HG02610 (cell line): ENCODE measurements around the gene RPS6KC1.
"Not testable (repeated sequence)": the region's sequence is repeated elsewhere in the genome, so short reads cannot be mapped to it uniquely, and the experiment has no call there.

Experiments used
- ATAC-seq: cut with Tn5 transposase; IDR thresholded peaks from one replicate; pipeline ENCODE4 v1.9.1; 2021; ENCODE audit warnings: mild to moderate bottlenecking, moderate library complexity; ENCODE audit not compliant: unreplicated experiment

RPS6KC1 gene

DNA sequence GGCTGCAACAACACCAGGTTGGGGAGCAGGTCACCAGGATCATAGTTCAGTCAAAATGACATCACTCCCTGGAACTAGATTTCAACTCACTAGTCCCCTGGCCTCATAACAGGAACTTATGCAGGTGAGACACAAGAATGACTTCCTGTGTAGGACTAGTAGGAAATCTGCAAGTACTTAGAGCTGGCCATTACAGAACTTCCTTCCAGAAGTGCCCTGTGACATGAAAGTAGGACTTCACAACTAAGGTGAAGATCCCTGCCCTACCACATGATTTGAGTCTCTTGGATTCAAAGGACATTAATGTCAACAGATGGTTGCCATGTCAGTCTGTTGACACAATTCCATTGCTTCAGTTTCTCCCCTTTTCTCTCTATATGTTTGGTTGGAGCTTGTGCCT is 223.1 kb downstream of the RPS6KC1 start:
- no peak for ATAC-seq

DNA sequence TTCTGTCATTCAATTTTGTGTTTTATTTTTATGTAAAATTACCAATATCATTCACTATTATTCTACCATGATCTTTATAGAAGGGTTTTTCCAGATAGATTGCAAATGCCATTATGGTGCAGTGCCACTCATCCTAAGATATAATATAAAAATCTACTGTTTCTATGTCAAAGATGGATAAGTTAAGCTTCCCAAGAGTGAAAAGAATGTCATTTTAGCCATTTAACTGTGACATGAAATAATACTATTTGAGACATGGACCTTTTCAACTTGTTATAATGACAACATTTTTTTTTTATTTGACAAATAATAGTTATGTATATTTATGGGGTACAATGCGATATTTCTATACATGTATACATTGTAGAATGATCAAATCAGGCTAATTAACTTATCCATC is 224.3 kb downstream of the RPS6KC1 start:
- ATAC-seq = no peak

DNA sequence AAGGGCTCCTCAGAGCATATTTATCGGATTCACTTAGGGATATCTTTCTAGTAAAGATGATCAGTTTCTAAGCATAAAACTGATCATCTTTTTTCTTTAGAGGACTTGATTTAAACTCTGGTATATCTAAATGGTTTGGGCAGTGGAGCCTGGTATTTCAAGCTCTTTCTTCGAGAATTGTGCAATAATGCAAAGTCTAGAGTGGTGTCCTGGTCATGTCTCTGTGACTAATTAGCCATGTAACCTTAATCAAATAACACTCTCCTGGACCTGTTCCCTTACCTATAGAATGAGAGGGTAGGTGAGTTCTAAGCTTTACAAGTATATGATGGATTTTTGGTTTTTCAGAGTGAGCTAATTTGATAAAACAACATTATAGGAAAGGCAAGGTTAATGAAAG is 225.2 kb downstream of the RPS6KC1 start:
- no peak for ATAC-seq

DNA sequence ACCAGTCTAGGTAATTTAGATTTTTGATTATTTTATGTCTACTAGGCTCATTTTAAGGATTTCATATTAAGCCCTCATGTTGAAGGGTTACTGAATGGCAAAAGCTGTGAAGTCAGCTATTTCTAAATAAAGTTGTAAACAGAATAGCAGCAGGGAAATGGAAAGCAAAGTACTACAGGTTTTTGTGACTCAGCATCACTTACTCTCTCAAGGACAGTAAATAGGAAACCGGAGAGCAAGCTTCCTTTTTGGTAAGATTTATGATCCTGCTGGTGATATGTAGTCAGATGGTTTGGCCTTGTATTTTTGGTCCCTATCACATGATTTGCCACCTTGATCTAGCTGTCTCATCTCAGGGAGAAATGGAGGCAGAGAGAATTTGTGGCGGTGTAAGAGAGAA is 226.0 kb downstream of the RPS6KC1 start:
- no peak for ATAC-seq

DNA sequence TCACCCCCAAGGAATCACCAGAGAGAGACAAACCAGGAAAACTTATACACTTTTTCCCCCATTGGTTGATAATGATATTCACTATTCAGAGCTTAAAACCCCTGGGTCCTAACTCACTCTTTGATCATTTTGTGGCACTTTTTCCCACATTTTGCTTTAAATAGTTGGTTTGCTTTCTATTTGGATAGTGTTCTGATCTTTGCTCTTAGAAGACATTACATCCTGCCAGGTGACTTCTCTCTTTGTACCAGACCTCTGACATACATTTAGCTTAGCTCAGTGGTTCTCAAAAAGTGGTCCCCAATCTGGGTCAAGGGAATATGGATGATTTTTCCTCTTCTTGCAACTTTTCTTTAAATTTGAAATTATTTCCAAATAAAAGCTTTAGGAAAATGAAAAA is 228.4 kb downstream of the RPS6KC1 start:
- no peak for ATAC-seq

DNA sequence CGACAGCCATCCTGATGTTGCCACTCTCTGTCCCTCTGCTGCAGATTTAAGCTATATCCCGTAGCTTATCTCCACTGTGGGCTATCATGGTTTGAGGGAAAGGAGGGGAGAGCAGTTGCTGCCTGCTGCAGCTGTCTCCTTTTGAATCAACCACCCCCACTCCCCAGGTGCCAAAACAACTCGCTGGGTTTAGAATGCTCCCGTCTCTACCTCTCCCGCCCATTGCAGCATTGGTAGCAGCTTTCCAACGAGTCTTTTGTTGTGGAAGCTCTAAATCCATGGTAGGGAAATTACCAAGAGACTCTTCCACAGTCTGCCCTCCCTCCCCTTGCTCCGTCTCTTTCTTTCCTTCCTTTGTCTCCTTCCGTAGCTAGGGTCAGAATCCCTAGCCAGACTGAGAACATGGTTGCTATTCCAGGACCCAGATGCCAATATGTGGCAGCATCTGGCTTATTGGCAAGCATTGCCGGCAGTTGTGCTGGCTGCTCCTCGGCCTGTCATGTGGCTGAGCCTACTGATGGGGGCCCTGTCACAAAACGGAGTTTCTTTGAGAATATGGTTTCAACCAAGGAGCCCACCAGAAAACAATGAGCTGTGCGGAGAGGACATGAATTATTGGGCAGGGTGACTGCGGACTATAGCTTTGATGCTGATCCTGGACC is 230.7 kb downstream of the RPS6KC1 start:
- ATAC-seq = no peak

DNA sequence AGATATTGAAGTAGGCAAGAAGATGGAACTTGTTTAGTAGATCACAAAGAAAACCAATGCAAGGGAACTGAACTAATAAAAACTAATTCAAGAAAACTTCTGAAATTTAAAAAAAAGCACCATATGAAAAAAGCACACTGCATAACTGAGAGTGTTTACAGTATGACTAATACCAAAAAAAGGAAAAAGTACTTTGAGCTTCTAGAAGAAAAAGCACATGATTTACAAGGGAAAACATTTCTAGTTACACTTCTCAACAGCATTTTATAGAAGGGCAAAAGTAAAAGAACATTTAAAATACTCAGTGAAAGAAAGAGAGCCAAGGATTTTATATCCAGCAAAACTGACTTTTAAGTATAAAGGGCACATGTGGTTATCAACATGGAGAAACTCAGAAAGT is 233.6 kb downstream of the RPS6KC1 start:
- no peak for ATAC-seq

DNA sequence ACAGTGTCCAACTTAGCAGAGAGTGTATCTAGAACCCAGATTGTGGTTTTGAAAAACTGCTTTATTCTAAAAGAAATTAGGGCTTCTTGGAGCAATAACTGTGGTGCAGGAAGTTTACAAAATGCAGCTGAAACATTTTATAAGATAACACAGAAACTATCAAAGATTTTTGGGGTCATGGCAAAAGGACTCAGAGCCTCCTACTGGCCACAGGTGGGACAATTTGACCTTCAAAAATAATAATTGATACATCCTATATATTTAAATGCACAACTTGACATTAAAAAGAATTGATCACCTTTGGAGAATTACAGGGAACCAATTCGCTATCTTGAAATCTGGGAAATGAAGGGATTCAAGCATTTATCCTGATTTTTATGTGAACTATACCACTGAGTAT is 235.2 kb downstream of the RPS6KC1 start:
- no peak for ATAC-seq

DNA sequence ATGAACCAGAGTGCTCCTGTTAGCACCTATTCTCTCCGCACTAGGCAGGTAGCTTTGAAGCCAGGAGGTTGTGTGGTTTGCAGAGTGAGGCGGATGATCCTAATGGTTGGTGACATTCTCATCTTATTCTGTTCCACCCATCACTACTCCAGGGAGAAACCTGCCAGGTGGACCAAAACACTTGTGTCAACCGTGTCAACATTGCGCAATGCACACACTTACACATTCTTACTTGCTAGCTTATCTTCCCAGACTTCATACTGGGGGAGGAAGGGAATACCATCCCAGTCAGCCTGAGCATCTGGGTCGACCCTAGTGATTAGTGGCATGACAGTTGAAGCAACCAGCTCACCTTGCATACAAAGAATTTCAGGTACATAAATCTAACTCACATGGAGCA is 236.9 kb downstream of the RPS6KC1 start:
- ATAC-seq = no peak

DNA sequence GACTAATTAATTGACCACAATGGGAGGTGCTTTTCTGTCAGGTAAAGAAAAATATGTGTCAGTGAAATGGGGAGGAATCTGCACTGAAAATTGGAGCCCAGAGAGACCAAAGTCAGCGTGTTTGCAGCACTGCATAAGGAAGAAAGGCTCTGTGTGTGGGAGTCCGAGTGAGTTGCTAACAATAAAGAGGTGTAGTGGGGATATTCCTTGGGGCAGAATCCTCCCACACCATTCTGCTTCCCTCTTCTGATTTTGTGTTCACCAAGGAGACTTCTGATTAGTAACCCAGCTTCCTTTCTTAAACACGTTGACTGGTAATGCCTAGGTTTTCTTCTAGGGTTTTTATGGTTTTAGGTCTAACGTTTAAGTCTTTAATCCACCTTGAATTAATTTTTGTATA is 240.5 kb downstream of the RPS6KC1 start:
- ATAC-seq = no peak

DNA sequence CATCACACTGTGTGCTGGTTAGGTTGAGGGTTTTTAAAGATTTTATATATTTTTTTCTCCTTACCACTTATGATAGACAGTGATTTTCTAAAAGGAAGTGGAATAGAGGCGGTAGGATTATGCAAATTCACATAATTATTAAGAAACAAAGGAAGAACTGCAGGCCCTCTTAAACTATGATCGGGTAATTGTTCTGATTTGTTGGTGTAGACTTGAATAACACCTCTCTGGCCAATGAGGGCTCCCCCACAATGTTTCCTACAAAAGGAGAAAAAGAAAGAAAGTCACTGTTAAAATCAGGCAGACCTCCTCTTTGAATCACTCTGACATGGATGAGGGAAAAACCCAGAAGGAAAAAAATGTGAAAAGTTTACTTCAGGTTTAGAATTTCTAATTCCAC is 241.6 kb downstream of the RPS6KC1 start:
- ATAC-seq = no peak

DNA sequence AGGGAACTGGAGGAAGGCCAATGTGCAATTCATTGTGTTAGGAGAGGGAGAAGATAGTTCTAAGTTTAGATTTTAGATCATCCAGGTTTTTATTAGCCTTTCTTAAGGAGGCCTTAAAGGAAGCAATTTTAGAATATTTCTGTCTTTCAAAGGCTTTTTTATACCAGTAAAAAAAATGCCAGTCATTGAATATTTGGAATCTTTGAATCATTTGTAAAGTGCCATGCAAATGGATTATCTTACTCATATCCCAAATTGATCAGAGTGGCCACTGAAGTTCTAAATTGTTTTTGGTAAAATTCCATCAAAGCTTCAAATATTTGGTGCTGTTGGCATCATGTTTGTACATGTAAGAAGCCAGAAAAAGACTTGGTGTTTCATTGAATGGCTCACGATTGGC is 244.8 kb downstream of the RPS6KC1 start:
- no peak for ATAC-seq

DNA sequence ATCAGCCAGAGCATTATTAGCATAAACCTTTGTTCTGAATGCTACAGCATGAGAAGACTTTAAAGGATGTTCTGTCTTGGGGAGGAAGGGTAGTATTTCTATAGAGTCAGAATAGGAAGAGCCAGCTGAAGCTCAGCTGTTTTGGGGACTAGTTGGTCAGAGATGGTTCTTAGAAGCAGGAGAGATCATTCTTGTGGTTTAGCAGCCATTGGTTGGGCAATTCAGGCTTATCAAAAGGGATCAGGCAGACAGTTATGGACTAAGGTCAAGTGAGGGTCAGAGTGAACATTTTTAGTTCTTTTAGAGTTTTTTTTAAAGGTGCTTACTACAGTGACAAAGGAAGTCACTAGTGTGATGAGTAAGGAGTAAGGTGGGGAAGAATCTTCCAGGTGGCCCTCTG is 245.5 kb downstream of the RPS6KC1 start:
- no peak for ATAC-seq

DNA sequence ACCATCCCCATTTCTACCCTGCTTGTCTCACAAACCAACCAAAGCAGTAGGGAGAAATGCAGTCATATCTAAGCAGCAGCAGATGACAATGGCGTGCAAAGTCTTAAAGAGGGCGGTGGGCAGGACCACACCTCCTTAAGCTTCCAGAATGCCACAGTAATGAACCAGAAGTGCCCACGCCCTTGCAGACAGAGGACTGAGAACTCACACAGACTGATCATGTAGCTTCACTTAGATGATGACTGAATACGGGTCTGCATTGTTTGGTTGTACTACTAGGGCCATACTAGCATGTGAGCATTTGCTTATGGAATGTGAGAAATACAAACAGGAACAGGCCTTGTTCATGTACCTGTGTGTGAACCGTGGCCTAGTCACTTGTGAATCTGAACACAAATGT is 246.0 kb downstream of the RPS6KC1 start:
- ATAC-seq = no peak

DNA sequence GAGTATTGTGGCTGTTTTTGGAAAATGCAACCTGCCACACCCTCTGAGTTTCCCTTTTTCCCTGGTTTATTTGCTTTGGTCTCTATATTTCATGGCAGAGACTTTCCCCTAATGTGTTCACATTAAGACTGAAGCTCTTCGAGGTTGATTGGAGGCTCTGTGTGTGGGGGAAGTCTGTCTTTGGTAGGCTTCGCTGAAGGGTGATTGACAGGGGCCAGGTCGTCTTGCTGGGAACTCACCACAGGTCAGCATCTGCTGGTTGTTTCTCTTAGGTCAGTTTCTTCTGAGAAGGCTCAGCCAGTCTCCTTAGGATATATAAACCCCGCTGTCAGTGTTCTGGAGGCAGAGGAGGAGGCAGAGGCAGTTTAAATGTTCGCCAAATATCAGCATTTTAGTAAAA is 249.4 kb downstream of the RPS6KC1 start:
- ATAC-seq = no peak

DNA sequence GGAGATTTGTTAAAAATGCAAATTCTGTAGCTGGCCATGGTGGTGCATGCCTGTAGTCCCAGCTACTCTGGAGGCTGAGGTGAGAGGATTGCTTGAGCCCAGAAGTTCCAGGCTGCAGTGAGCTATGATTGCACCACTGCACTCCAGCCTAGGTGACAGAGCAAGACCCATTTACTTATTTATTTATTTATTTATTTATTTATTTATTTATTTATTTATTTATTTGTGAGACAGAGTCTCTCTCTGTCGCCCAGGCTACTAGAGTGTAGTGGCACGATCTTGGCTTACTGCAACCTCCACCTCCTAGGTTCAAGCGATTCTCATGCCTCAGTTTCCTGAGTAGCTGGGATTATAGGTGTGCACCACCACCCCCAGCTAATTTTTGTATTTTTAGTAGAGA is 250.5 kb downstream of the RPS6KC1 start:
- ATAC-seq = not testable (repeated sequence)

DNA sequence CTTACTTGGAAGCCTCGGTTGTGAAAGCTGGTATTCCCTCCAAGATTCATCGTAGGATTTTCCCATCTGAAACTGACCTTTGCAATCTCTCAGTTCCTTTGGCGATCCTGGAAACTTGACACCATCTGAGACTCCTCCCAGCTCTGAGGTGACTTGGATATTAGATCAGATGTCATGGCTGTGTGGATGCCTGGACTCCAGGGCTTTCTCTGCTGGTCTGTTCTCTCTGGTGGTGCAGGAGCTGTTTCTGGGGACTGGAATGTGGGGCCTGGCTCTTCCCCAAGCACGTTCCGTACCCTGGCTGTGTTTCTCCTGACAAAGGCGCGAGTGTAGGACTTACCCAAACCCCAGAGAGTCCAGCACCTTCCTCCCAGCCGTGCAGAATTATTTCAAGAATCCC is 252.2 kb downstream of the RPS6KC1 start:
- no peak for ATAC-seq

DNA sequence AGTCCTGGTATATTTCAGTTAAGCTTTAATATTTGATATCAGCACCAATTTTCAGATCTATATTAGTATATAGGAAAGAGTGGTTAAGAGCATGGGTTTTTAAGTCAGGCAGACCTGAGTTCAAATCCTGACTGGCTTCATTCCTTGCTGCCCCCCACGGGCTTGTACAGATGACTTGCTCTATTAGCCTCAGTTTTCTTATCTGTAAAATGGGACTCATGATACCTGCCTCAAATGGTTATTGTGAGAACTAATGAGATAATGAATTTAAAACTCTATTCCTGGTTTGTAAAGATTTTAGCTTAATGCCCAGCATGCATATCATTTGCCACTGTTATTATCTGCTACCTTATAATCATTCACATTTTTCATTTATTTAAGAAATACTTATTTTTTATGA is 264.5 kb downstream of the RPS6KC1 start:
- no peak for ATAC-seq

DNA sequence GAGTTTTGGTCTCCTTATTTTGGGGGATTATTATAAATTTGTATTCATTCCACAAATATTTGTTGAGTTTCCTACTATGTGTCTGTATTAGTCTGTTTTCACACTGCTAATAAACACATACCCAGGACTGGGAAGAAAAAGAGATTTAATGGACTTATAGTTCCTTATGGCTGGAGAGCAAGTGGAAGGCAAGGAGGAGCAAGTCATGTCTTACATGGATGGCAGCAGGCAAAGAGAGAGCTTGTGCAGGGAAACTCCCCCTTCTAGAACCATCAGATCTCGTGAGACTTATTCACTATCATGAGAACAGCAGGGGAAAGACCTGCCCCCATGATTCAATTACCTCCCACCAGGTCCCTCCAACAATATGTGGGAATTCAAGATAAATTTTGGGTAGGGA is 267.4 kb downstream of the RPS6KC1 start:
- ATAC-seq = not testable (repeated sequence)

DNA sequence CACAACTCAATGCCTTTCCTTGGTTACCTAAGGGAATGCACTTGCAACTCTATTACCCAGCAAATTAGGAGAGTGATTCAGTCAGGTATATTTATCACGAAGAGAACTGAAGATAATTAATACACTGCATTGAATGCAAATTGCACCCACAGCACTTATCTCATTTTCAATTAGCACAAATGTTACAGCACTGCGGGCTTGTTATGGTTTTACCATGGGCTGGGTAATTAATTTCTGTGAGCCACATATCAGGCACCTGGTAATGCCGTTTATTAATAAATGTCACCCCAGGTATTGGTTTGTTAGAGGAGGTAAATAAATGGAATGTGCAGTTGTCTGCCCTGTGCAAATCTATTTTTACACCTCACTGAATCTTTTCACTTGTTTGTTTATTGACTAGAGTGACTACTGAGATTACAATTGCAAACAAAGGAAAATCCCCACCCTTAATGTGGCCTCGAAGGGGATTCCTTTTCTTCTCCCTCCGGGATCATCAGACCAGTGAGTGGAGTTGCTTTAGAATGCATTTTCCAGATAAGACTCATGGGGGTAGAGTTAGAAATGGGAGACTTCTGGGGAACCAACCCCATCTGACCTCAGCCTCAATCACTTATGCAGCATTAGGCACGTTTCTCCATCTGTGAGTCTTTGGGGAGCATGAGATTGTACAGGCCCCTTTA is 269.3 kb downstream of the RPS6KC1 start:
- no peak for ATAC-seq
